GM21423 (cell line): ENCODE data around the gene GADD45GIP1.
"Not testable (repeated sequence)": the region's sequence is repeated elsewhere in the genome, so short reads cannot be mapped to it uniquely, and the experiment has no call there.

Source experiments
- ATAC-seq: cut with Tn5 transposase; IDR thresholded peaks from one replicate; pipeline ENCODE4 v1.9.1; 2021; ENCODE audit warnings: mild to moderate bottlenecking, moderate library complexity; ENCODE audit not compliant: unreplicated experiment

The GADD45GIP1 gene

DNA sequence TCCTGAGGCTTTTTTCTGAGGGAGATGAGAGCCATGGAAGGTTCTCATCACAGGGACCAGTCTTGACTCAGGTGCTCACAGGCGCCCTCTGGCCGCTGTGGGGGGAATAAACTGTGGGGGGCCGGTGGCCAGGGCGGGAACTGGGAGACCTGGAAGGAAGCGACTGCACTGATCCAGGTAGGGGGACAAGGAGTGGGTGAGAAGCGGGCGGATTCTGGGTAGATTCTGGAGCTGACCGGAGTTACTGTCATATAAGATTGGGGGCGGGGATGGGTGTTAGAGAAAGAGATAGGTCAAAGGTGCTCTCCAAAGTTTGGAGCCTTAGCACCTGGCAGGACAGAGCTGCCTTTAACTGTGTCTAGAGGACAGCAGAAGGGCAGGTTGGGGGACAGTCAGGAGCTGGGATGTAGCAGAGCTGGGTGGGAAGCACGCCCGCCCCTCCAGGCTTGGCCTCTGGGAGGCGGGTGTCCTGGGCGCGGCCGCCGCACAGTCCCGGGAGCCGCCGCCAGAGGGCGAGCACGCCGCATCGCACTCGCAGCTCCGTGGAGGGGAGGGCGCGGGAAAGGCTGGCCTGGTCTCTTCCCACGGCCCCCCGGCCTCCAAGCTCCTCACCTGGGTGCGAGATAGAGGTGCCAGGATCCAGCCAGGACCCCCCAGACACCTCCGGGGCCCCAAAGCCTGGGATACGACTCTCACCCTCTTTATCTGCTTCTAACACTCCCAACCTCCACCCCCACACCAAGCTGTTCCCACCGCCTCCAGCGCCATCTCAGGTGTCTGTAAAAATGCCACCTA is 8.2 kb upstream of the GADD45GIP1 start:
- ATAC-seq: peak; percentile 70

DNA sequence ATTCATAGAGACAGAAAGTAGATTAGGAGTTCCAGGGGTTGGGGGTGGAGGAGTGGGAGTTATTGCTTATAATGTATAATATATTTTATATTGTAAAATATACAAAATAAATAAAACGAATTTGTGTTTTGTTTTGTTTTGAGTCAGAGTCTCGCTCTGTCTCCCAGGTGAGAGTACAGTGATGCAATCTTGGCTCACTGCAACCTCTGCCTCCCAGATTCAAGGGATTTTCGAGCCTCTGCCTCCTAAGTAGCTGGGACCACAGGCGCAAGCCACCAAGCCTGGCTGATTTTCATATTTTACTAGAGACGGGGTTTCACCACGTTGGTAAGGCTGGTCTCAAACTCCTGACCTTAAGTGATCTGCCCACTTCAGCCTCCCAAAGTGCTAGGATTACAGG is 2.5 kb upstream of the GADD45GIP1 start:
- ATAC-seq: no peak

DNA sequence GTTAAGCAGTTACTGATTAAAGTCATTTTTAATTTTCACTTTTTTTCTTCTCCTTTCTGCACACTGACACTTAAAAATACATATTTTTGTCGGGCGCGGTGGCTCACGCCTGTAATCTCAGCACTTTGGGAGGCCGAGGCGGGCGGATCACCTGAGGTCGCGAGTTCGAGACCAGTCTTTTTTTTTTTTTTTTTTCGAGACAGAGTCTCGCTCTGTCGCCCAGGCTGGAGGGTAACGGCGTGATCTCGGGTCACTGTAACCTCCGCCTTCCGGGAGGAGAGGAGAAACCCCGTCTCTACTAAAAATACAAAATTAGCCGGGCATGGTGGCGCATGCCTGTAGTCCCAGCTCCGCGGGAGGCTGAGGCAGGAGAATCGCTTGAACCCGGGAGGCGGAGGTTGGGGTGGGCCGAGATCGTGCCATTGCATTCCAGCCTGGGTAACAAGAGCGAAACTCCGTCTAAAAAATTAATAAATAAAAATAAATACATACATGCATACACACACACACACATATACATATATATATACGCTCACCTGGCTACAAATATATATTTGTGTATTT is 448 bp upstream of the GADD45GIP1 start:
- ATAC-seq: not testable (repeated sequence)

GRCh38 chr19:12955996-12956395 is 1.0 kb downstream of the GADD45GIP1 start:
- no peak for ATAC-seq

GRCh38 chr19:12955575-12955974 is 1.4 kb downstream of the GADD45GIP1 start:
- not testable (repeated sequence) for ATAC-seq

GRCh38 chr19:12954612-12954962 is 2.4 kb downstream of the GADD45GIP1 start:
- no peak for ATAC-seq

GRCh38 chr19:12953799-12954611 is 3.0 kb downstream of the GADD45GIP1 start:
- ATAC-seq: no peak

GRCh38 chr19:12953138-12953798 is 3.8 kb downstream of the GADD45GIP1 start:
- no peak for ATAC-seq

- no peak for ATAC-seq
Observed at GRCh38 chr19:12952488-12953137, 4.4 kb downstream of the GADD45GIP1 start.

- not testable (repeated sequence) for ATAC-seq
Observed at GRCh38 chr19:12952050-12952449, 5.0 kb downstream of the GADD45GIP1 start.

- ATAC-seq: no peak
Observed at GRCh38 chr19:12949363-12950283, 7.4 kb downstream of the GADD45GIP1 start.

DNA sequence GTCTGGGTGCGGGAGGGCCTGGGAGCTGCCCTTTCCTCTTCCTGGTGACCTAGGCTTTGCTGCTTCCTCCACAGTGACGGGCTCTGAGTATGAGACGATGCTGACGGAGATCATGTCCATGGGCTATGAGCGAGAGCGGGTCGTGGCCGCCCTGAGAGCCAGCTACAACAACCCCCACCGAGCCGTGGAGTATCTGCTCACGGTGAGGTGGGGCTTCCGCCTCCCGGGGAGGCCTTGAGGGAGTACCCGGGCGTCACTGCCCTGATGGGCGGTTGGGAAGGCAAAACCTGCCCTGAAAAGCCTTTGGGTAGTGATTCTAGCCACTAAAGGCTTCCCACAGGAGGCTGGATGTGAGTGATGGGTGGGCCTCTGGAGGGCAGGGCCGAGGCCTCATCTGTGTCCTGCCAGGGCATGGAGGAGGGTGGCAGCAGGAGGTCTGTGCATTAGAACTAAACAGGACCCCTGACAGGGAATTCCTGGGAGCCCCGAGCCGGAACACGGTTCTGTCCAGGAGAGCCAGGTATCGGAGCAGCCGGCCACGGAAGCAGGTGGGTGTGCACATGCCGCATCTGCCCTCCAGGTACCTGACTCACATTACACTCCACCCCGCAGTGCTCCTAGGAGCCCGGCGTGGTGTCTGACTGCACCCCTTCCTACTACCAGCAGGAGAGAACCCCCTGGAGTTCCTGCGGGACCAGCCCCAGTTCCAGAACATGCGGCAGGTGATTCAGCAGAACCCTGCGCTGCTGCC is 8.2 kb downstream of the GADD45GIP1 start:
- no peak for ATAC-seq

DNA sequence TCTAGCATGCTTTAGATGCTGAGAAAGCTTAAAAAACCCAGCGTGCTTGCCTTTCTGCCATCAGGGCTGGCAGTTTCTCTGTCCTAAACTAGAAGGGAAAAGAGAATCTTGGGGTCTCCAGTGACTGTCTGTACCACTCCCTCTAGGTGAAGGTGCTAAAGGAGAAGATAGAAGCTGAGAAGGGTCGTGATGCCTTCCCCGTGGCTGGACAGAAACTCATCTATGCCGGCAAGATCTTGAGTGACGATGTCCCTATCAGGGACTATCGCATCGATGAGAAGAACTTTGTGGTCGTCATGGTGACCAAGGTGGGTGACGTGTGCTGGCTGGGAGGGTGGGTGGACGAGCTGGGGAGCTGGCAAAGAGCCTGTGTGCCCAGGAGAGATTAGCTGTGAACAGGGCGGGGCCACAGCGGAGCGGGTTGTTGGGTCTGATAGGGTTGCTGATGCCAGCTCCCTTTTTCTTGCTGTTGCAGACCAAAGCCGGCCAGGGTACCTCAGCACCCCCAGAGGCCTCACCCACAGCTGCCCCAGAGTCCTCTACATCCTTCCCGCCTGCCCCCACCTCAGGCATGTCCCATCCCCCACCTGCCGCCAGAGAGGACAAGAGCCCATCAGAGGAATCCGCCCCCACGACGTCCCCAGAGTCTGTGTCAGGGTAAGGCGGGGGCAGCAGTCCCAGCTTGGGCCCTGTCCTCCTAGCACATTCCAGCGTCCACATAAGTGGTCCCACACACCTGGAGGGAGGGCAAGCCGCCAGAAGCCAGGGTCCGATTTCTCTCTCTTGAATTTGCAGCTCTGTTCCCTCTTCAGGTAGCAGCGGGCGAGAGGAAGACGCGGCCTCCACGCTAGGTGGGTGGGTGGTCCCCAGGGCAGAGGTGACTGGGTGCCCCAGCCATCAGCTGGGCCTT is 9.1 kb downstream of the GADD45GIP1 start:
- no peak for ATAC-seq

- ATAC-seq: no peak
Observed at GRCh38 chr19:12946731-12947496, 10.1 kb downstream of the GADD45GIP1 start.

GRCh38 chr19:12946092-12946721 is 10.8 kb downstream of the GADD45GIP1 start:
- ATAC-seq: peak; percentile 39

GRCh38 chr19:12945479-12946091 is 11.4 kb downstream of the GADD45GIP1 start, which contains the start of gene RAD23A:
RAD23A (plus strand) TSS chr19:12945862; CDS start chr19:12945949, 87 bp downstream.
- peak; percentile 67 for ATAC-seq
